Activated naive CD4-positive, alpha-beta T cell treated with anti-CD3 and anti-CD28 coated beads for 36 hours (primary cell): ENCODE results near the gene LRRC55. TPM values are rescaled to one million over a fixed set of nuclear protein-coding genes. Genes with fewer than 3 reads are reported as not detected.

Experiments used
- CTCF ChIA-PET: fragments of 350-600 bp; sonication (Branson Sonifier 250); formaldehyde crosslinking; loops from one replicate; lab custom pipeline; 2021; ENCODE audit warnings: antibody characterized with exemption; lab: Charles Lee
- DNase-seq: peaks from one replicate; pipeline ENCODE4 v3.0.0-alpha.2; 2020
- H3K27ac Mint-ChIP-seq: one replicate; pipeline ENCODE4 v1.8.0; 2021; ENCODE audit warnings: mild to moderate bottlenecking, mixed read lengths
- H3K27me3 Mint-ChIP-seq: one replicate; pipeline ENCODE4 v1.8.0; 2021; ENCODE audit warnings: low read depth, mixed read lengths
- H3K36me3 Mint-ChIP-seq: one replicate; pipeline ENCODE4 v1.8.0; 2021; ENCODE audit warnings: low read depth, mixed read lengths
- H3K4me1 Mint-ChIP-seq: one replicate; pipeline ENCODE4 v1.8.0; 2021; ENCODE audit warnings: low read depth, mixed read lengths
- H3K4me3 Mint-ChIP-seq: one replicate; pipeline ENCODE4 v1.8.0; 2021; ENCODE audit warnings: mild to moderate bottlenecking, moderate library complexity, mixed read lengths
- H3K9me3 Mint-ChIP-seq: one replicate; pipeline ENCODE4 v1.8.0; 2021; ENCODE audit warnings: mixed read lengths
- intact Hi-C: fragments of 100-400 bp; cut with micrococcal nuclease; formaldehyde crosslinking; loops from one replicate; pipeline ENCODE4 v1.15.1; 2023
- total RNA-seq, 2 experiments: library from RNA; stranded (reverse); gene quantifications; one replicate each; pipeline ENCODE4 v1.2.3, GENCODE V29; 2021

The LRRC55 gene
- total RNA-seq, 2 experiments from 2014 or later, result not detected

DNA sequence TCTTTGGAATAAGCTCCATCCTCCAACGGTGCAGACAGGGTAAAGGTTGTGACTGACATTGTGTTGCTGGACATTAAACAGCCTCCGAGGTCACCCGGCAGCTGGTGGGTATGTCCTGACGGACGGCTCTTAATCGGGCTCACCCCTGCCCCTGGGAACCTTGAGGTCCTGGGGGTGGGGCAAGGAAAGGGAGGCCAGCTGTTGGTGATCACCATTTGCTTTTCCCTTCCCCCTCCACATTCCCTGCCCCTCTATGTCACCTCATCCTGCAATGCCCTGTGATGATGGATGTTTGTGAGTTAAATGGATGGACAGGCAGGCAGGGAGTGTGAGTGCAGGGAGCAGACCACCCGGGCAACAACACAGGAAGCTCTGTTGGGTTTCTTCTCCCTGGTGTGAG, 29.0 kb downstream of the LRRC55 start:
- DNase-seq, result no peak
- no peaks in the 10 kb centered on the region for H3K36me3 Mint-ChIP-seq
- intact Hi-C loops, result no loop called here
- H3K4me1 Mint-ChIP-seq, result no peaks in the 10 kb centered on the region
- CTCF ChIA-PET, result interaction anchor here (1.3 kb wide), 1 partner anchor 94 kb away, joined by 4 read pairs; no protein-coding TSS in a partner anchor
- H3K27me3 Mint-ChIP-seq, result peaks cover 11% of the 10 kb centered on the region
- H3K9me3 Mint-ChIP-seq, result no peaks in the 10 kb centered on the region
- no peak overlapping the region for H3K4me3 Mint-ChIP-seq
- no peak overlapping the region for H3K27ac Mint-ChIP-seq

- Mint-ChIP-seq H3K27ac (no peak overlapping the region), H3K4me3 (no peak overlapping the region), H3K27me3 (peaks cover 9% of the 10 kb centered on the region), H3K36me3 (no peaks in the 10 kb centered on the region), H3K4me1 (no peaks in the 10 kb centered on the region), H3K9me3 (no peaks in the 10 kb centered on the region)
- no peak for DNase-seq
- intact Hi-C loops, result no loop called here
- CTCF ChIA-PET, result no interaction called here
Measured at GRCh38 chr11:57213342-57214097, 31.8 kb downstream of the LRRC55 start.

GRCh38 chr11:57214098-57214417, 32.3 kb downstream of the LRRC55 start:
- Mint-ChIP-seq H3K27ac (no peak overlapping the region), H3K36me3 (no peaks in the 10 kb centered on the region), H3K4me3 (no peak overlapping the region), H3K27me3 (peaks cover 6% of the 10 kb centered on the region), H3K9me3 (no peaks in the 10 kb centered on the region), H3K4me1 (no peaks in the 10 kb centered on the region)
- DNase-seq, result no peak
- intact Hi-C loops, result no loop called here
- CTCF ChIA-PET, result no interaction called here

- H3K9me3 Mint-ChIP-seq, result no peaks in the 10 kb centered on the region
- intact Hi-C loops, result no loop called here
- H3K36me3 Mint-ChIP-seq, result no peaks in the 10 kb centered on the region
- H3K4me1 Mint-ChIP-seq, result no peaks in the 10 kb centered on the region
- CTCF ChIA-PET, result no interaction called here
- H3K27ac Mint-ChIP-seq, result no peak overlapping the region
- DNase-seq, result no peak
- H3K4me3 Mint-ChIP-seq, result no peak overlapping the region
- peaks cover 5% of the 10 kb centered on the region for H3K27me3 Mint-ChIP-seq
Measured at GRCh38 chr11:57214494-57214893, 32.7 kb downstream of the LRRC55 start.

- peaks cover 5% of the 10 kb centered on the region for H3K27me3 Mint-ChIP-seq
- CTCF ChIA-PET, result no interaction called here
- no peaks in the 10 kb centered on the region for H3K9me3 Mint-ChIP-seq
- intact Hi-C loops, result no loop called here
- H3K4me1 Mint-ChIP-seq, result no peaks in the 10 kb centered on the region
- no peak for DNase-seq
- H3K4me3 Mint-ChIP-seq, result no peak overlapping the region
- H3K36me3 Mint-ChIP-seq, result no peaks in the 10 kb centered on the region
- H3K27ac Mint-ChIP-seq, result no peak overlapping the region
Measured at GRCh38 chr11:57216463-57216862, 34.7 kb downstream of the LRRC55 start.

DNA sequence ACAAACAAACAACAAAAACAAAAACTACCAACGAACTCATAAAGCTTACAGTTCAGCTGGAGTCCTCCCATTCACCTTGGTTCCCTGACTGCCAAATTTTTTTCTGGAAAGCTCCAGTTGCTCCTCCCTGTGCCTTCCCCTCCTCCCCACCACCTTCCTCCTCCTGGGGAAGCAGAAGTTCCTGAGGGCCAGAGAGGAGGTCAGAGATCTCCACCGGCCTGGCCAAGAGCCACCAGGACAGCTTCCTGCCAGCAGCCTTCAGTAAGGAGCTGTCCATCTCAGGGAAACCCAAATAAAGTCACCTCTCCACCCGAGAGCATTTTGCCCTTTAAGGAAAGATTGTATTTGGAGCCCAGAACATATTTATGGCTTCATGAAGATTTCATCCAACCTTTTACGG, 35.3 kb downstream of the LRRC55 start:
- DNase-seq, result no peak
- intact Hi-C loops, result no loop called here
- H3K27me3 Mint-ChIP-seq, result peaks cover 5% of the 10 kb centered on the region
- no peaks in the 10 kb centered on the region for H3K4me1 Mint-ChIP-seq
- H3K27ac Mint-ChIP-seq, result no peak overlapping the region
- H3K9me3 Mint-ChIP-seq, result no peaks in the 10 kb centered on the region
- no peak overlapping the region for H3K4me3 Mint-ChIP-seq
- CTCF ChIA-PET, result no interaction called here
- H3K36me3 Mint-ChIP-seq, result no peaks in the 10 kb centered on the region

GRCh38 chr11:57219021-57219627, 37.4 kb downstream of the LRRC55 start:
- CTCF ChIA-PET, result no interaction called here
- H3K4me3 Mint-ChIP-seq, result no peak overlapping the region
- no peaks in the 10 kb centered on the region for H3K4me1 Mint-ChIP-seq
- H3K27me3 Mint-ChIP-seq, result peaks cover 5% of the 10 kb centered on the region
- no peak for DNase-seq
- no peaks in the 10 kb centered on the region for H3K36me3 Mint-ChIP-seq
- H3K27ac Mint-ChIP-seq, result no peak overlapping the region
- H3K9me3 Mint-ChIP-seq, result no peaks in the 10 kb centered on the region
- intact Hi-C loops, result no loop called here

- Mint-ChIP-seq H3K27ac (no peak overlapping the region), H3K4me1 (no peaks in the 10 kb centered on the region), H3K9me3 (no peaks in the 10 kb centered on the region), H3K36me3 (no peaks in the 10 kb centered on the region), H3K27me3 (peaks cover 3% of the 10 kb centered on the region), H3K4me3 (no peak overlapping the region)
- no peak for DNase-seq
- intact Hi-C loops, result no loop called here
- CTCF ChIA-PET, result interaction anchor here (2.6 kb wide), 1 partner anchor 27 kb away, joined by 8 read pairs; no protein-coding TSS in a partner anchor
Measured at GRCh38 chr11:57222239-57222638, 40.5 kb downstream of the LRRC55 start.

GRCh38 chr11:57223601-57224000, 41.8 kb downstream of the LRRC55 start:
- CTCF ChIA-PET, result no interaction called here
- intact Hi-C loops, result no loop called here
- Mint-ChIP-seq H3K4me1 (no peaks in the 10 kb centered on the region), H3K9me3 (no peaks in the 10 kb centered on the region), H3K4me3 (no peak overlapping the region), H3K27me3 (no peaks in the 10 kb centered on the region), H3K27ac (no peak overlapping the region), H3K36me3 (no peaks in the 10 kb centered on the region)
- no peak for DNase-seq

- no peak overlapping the region for H3K27ac Mint-ChIP-seq
- no peak overlapping the region for H3K4me3 Mint-ChIP-seq
- H3K27me3 Mint-ChIP-seq, result no peaks in the 10 kb centered on the region
- no peak for DNase-seq
- H3K9me3 Mint-ChIP-seq, result no peaks in the 10 kb centered on the region
- intact Hi-C loops, result no loop called here
- H3K36me3 Mint-ChIP-seq, result no peaks in the 10 kb centered on the region
- CTCF ChIA-PET, result no interaction called here
- H3K4me1 Mint-ChIP-seq, result no peaks in the 10 kb centered on the region
Measured at GRCh38 chr11:57224128-57224527, 42.4 kb downstream of the LRRC55 start.

GRCh38 chr11:57224537-57224936, 42.8 kb downstream of the LRRC55 start:
- DNase-seq, result no peak
- Mint-ChIP-seq H3K9me3 (no peaks in the 10 kb centered on the region), H3K4me1 (no peaks in the 10 kb centered on the region), H3K36me3 (no peaks in the 10 kb centered on the region), H3K4me3 (no peak overlapping the region), H3K27ac (no peak overlapping the region), H3K27me3 (no peaks in the 10 kb centered on the region)
- intact Hi-C loops, result no loop called here
- CTCF ChIA-PET, result no interaction called here

DNA sequence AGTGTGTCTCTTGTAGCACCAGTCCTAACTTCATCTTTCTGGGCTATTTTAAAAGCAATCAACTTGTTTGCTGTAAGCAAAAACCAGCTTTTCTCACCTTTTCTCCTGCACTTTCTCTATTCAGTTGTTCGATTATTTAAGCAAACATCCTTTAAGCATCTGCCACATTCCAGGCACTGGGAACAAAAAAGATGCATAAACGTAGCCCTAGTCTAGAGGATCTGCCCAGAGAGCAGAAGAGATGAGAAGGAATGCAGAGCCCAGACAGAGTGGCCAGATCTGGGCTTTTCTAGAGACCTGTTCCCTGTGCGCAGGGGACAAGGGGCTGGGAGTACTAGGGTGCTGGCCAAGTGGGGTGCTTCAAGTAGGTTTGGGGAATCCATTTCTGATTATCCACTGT, 46.8 kb downstream of the LRRC55 start:
- Mint-ChIP-seq H3K27me3 (peaks cover 28% of the 10 kb centered on the region), H3K36me3 (no peaks in the 10 kb centered on the region), H3K27ac (no peak overlapping the region), H3K4me3 (no peak overlapping the region), H3K9me3 (no peaks in the 10 kb centered on the region), H3K4me1 (no peaks in the 10 kb centered on the region)
- CTCF ChIA-PET, result no interaction called here
- intact Hi-C loops, result no loop called here
- no peak for DNase-seq

DNA sequence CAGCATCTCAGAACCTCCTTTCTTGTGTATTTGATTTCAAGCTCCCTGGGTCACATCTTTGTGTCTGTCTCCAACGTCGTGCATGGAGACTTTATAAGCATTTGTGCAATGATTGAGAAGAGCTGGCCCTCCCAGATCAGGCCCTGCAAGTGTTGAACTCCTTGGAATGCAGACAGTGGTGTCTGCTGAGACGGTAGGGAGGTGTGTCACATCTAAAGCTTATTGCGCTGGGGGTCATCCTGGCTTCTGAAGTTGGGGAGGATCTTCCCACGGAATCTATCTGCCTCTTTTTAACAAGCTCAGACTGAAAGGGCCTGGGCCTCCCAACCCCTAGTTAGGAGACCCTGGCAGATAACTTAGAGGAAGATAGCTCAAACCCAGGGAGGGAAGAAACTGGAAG, 48.6 kb downstream of the LRRC55 start:
- Mint-ChIP-seq H3K9me3 (no peaks in the 10 kb centered on the region), H3K4me3 (no peak overlapping the region), H3K27ac (no peak overlapping the region), H3K4me1 (no peaks in the 10 kb centered on the region), H3K36me3 (no peaks in the 10 kb centered on the region), H3K27me3 (peaks cover 42% of the 10 kb centered on the region)
- CTCF ChIA-PET, result interaction anchor here (0.6 kb wide), 1 partner anchor 20 kb away, joined by 6 read pairs; no protein-coding TSS in a partner anchor
- intact Hi-C loops, result no loop called here
- no peak for DNase-seq
